Activated naive CD8-positive, alpha-beta T cell (primary cell): ENCODE measurements around the gene GLIPR2.
"Not testable (repeated sequence)": the region's sequence is repeated elsewhere in the genome, so short reads cannot be mapped to it uniquely, and the experiment has no call there.

Experiments
- H3K27ac Mint-ChIP-seq: one replicate; pipeline ENCODE4 v1.8.0; 2021; ENCODE audit warnings: mixed read lengths
- H3K27me3 Mint-ChIP-seq: one replicate; pipeline ENCODE4 v1.8.0; 2021; ENCODE audit warnings: mixed read lengths
- H3K36me3 Mint-ChIP-seq: one replicate; pipeline ENCODE4 v1.8.0; 2021; ENCODE audit warnings: mixed read lengths
- H3K4me1 Mint-ChIP-seq: one replicate; pipeline ENCODE4 v1.8.0; 2021; ENCODE audit warnings: low read depth, mixed read lengths
- H3K4me3 Mint-ChIP-seq: one replicate; pipeline ENCODE4 v1.8.0; 2021; ENCODE audit warnings: mild to moderate bottlenecking, mixed read lengths
- H3K9me3 Mint-ChIP-seq: one replicate; pipeline ENCODE4 v1.8.0; 2021; ENCODE audit warnings: low read depth, mixed read lengths

GLIPR2 gene

DNA sequence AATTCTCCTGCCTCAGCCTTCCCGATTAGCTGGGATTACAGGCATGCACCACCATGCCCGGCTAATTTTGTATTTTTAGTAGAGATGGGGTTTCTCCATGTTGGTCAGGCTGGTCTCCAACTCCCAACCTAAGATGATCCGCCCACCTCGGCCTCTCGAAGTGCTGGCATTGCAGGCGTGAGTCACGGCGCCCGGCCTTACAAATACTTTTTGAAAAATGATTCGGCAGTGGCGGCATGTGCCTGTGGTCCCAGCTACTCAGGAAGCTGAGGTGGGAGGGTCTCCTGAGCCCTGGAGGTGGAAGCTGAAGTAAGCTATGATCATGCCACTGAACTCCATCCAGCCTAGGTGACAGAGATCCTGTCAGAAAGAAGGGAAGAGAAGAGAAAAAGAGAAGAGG lies 23.6 kb downstream of the GLIPR2 start:
- H3K4me3 Mint-ChIP-seq, H3K9me3 Mint-ChIP-seq, H3K4me1 Mint-ChIP-seq, H3K27ac Mint-ChIP-seq, H3K27me3 Mint-ChIP-seq, H3K36me3 Mint-ChIP-seq: not testable (repeated sequence)

DNA sequence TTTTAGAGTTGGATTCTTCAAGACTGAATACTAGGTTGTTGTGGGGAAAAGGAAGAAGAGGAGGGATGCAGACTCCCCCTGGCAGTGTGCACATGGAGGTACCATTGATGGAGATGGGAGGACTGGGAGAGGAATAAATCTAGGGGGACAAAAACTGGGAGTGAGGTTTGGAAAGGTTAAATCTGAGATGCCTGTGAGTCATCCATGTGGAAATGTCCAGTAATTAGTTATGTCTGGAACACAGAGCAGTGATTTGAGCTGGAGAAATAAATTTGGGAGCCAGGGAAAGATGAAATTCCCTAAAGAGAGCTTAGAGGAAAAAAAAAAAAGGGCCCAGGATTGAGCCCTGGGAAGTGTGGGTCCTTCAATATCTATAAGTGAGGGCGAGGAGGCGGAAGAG lies 24.7 kb downstream of the GLIPR2 start:
- H3K9me3 Mint-ChIP-seq: no peaks in the 10 kb centered on the region
- peaks cover 7% of the 10 kb centered on the region for H3K36me3 Mint-ChIP-seq
- H3K4me3 Mint-ChIP-seq: no peak overlapping the region
- peaks cover 3% of the 10 kb centered on the region for H3K4me1 Mint-ChIP-seq
- no peaks in the 10 kb centered on the region for H3K27me3 Mint-ChIP-seq
- H3K27ac Mint-ChIP-seq: no peak overlapping the region

DNA sequence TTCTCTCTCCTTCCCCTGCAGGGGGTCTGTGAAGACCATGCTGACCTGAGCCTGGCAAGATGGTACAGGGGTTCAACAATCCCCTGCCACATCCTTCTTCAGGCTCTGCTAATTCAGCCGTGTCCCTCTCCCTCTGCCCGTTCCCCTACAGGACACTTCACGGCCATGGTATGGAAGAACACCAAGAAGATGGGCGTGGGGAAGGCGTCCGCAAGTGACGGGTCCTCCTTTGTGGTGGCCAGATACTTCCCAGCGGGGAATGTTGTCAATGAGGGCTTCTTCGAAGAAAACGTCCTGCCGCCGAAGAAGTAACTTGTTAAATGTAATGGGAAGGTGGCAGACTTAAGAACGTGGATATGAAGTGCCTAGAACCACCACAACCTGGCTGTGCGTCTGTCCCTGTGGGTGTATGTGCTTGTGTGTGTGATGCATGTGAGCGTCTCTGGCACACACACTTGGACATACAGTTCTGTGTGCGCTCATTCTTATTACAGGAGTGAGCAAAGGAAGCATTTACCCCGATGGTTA lies 25.7 kb downstream of the GLIPR2 start:
- Mint-ChIP-seq H3K9me3 (no peaks in the 10 kb centered on the region), H3K4me3 (no peak overlapping the region), H3K27ac (no peak overlapping the region), H3K36me3 (peaks cover 4% of the 10 kb centered on the region), H3K4me1 (peaks cover 6% of the 10 kb centered on the region), H3K27me3 (no peaks in the 10 kb centered on the region)

DNA sequence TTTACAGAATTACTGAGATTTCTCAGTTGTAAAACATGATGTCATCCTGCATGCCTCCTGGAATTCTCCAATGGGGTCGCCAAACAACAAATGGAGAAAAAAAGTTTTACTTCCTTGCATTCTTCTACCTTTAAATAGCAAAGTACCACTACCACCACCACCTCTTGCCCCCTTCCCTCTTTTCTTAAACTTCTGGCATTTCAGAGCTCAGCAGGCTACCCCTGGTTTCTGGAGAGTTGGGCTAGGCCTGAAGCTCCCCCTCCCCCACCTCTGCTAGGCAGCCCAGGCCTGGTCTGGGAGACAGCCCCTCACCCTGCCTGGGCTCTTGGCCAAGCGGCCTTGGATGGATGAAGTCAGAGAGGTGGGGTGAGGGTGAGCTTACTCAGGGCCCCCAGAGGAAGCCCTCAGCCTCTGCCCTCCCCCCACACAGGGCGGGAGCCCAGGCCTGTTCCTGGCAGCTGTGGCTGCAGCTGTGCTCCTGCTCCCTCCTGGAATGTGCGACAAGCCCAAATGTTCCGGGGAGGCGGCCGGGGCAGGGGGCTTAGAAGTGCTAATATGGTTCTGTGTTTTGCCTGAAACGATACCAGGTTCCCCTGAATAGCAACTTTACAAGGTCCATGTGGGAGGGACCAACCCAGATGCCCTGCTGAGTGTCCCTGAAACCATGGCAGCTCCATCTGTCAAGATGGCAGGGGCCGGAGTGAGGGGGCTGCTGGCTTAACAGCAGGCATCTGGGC lies 26.7 kb downstream of the GLIPR2 start:
- Mint-ChIP-seq H3K36me3 (peaks cover 4% of the 10 kb centered on the region), H3K27ac (no peak overlapping the region), H3K4me1 (peaks cover 6% of the 10 kb centered on the region), H3K9me3 (no peaks in the 10 kb centered on the region), H3K4me3 (no peak overlapping the region), H3K27me3 (no peaks in the 10 kb centered on the region)

DNA sequence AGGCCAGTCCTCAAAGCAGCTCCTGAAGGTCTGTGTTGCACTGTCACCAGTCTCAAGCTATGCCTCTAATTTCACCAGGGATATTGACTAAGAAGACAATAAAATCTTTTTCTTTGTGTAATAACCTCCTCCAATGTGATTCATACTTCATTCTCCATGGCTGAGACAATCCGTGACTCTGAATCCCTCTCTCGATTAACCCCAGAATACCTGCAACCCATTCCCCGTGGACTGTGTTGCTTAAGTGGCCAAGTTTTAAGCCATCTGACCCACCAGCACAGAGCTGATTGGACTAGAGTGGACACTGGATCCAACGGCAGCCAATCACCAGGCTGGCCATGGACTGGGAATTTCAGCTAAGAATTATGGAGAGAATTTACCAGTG lies 27.2 kb downstream of the GLIPR2 start:
- H3K4me3 Mint-ChIP-seq: no peak overlapping the region
- no peaks in the 10 kb centered on the region for H3K36me3 Mint-ChIP-seq
- H3K27me3 Mint-ChIP-seq: no peaks in the 10 kb centered on the region
- H3K4me1 Mint-ChIP-seq: peaks cover 6% of the 10 kb centered on the region
- no peaks in the 10 kb centered on the region for H3K9me3 Mint-ChIP-seq
- peak overlapping the region; percentile 5 for H3K27ac Mint-ChIP-seq

DNA sequence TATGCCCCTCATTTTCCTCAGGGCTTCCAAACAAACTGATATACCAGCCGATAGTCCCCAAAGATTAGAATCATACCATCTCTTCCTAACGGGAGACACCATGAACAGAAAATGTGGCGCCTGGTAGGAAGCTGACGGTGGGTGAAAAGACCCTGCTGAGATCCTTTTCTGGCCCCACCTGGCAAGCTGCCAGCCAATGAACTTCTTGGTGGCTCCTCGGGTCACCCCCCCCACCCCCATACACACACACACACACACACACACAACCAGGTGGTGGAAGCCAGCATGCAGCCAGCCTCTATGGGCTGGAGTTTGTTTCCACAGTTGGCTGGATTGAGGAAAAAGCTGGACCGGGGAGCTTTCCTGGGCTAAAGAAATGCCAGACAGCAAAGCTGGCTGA lies 27.8 kb downstream of the GLIPR2 start:
- peaks cover 6% of the 10 kb centered on the region for H3K4me1 Mint-ChIP-seq
- no peak overlapping the region for H3K27ac Mint-ChIP-seq
- no peaks in the 10 kb centered on the region for H3K27me3 Mint-ChIP-seq
- no peaks in the 10 kb centered on the region for H3K36me3 Mint-ChIP-seq
- no peak overlapping the region for H3K4me3 Mint-ChIP-seq
- no peaks in the 10 kb centered on the region for H3K9me3 Mint-ChIP-seq

DNA sequence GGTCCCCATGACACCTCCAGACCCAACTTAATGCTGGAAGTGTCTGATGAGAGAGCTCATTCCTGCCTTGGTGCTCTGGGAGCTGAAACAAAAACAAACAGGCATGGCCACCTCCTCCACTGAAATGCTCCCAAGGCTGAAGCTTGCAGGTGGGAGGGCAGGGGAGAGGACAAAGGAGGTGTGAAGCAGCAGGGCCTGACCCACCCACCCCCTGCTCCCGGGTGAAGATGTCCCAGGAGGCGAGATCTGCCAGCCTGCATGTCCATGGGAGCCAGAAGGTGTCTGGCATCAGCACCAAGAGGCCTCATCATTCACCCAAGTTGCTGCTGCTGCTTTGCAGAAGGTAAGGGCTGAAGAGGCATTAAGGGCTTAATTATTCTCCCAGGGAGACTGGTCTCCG lies 28.5 kb downstream of the GLIPR2 start:
- H3K4me1 Mint-ChIP-seq: peaks cover 6% of the 10 kb centered on the region
- no peak overlapping the region for H3K27ac Mint-ChIP-seq
- H3K36me3 Mint-ChIP-seq: no peaks in the 10 kb centered on the region
- no peaks in the 10 kb centered on the region for H3K9me3 Mint-ChIP-seq
- H3K4me3 Mint-ChIP-seq: peak overlapping the region; percentile 35
- H3K27me3 Mint-ChIP-seq: no peaks in the 10 kb centered on the region

DNA sequence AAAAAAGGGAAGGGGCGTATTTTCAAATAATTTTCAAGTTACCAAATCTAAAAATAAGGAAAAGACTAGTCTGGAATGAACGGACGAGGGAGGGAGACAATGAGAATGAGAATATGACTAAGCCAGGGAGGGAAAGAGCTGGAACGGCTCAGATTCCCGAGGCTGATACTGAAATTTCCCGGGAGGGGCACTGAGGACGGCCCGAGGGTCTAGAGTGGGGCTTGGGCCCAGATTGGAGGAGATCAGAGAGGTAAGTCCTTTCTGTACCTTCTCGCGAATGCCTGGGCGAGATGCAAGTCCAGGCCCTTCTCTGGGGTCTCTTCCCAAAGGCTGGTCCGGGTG lies 29.3 kb downstream of the GLIPR2 start:
- Mint-ChIP-seq H3K27ac (no peak overlapping the region), H3K9me3 (no peaks in the 10 kb centered on the region), H3K4me1 (peaks cover 6% of the 10 kb centered on the region), H3K4me3 (peak overlapping the region; percentile 46), H3K36me3 (no peaks in the 10 kb centered on the region), H3K27me3 (no peaks in the 10 kb centered on the region)

DNA sequence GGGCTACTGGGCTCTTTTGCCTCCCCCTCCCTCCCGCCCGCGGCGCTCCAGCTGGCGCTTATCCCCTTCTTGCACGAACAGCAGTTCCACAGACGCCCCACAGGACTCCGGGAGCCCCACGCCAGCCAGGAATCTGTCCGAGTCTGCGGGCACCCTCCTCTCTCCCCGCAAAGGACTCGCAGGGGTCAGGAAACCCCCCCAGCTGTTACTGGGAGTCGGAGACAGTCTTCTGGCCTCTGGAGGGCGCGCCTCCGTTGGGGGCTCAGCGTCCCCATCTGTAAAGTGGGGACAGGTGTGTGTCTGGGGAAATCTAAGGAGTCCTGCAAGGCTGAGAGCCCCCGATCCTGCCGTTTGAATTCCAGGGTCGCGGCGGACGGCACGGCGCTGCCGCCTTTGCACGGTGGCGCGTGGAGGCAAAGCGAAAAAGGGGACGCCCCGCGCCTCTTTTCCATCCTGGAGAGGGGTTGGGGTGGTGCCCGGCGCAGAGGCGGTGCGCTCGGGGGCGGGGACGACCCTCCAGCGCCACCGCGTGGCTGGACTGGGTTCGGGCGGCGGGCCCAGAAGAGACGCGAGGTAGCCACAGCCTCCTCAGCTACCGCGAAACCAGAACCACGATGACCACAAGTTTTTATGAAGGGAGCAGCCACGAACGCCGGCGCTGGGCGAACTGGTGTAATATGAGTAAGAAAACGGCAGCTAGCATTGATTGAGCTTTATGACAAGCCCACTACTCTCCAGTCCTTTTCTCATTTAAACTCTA lies 29.8 kb downstream of the GLIPR2 start:
- H3K9me3 Mint-ChIP-seq: no peaks in the 10 kb centered on the region
- H3K4me1 Mint-ChIP-seq: peaks cover 6% of the 10 kb centered on the region
- H3K27ac Mint-ChIP-seq: no peak overlapping the region
- no peaks in the 10 kb centered on the region for H3K27me3 Mint-ChIP-seq
- H3K4me3 Mint-ChIP-seq: peak overlapping the region; percentile 67
- no peaks in the 10 kb centered on the region for H3K36me3 Mint-ChIP-seq

GRCh38 chr9:36169166-36169565 lies 32.6 kb downstream of the GLIPR2 start, which contains the start of gene CCIN:
Gene CCIN (plus strand): TSS chr9:36169388. CDS start chr9:36169503, 115 bp downstream.
- Mint-ChIP-seq H3K27ac (no peak within 1 kb of the TSS), H3K36me3 (no peaks in the 10 kb centered on the region), H3K4me3 (no peak within 1 kb of the TSS), H3K9me3 (no peaks in the 10 kb centered on the region), H3K4me1 (peaks cover 5% of the 10 kb centered on the region), H3K27me3 (no peaks in the 10 kb centered on the region)

DNA sequence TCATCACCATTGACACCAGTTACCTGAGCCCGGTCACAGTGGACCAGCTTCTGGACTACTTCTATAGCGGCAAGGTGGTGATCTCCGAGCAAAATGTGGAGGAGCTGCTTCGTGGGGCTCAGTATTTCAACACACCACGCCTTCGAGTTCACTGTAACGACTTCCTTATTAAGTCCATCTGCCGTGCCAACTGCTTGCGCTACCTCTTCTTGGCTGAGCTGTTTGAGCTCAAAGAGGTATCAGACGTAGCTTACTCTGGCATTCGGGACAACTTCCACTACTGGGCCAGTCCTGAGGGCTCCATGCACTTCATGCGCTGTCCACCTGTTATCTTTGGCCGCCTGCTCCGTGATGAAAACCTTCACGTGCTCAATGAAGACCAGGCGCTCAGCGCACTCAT lies 33.2 kb downstream of the GLIPR2 start:
- Mint-ChIP-seq H3K4me3 (no peak overlapping the region), H3K9me3 (no peaks in the 10 kb centered on the region), H3K27ac (no peak overlapping the region), H3K36me3 (no peaks in the 10 kb centered on the region), H3K4me1 (peaks cover 5% of the 10 kb centered on the region), H3K27me3 (no peaks in the 10 kb centered on the region)

- no peaks in the 10 kb centered on the region for H3K36me3 Mint-ChIP-seq
- H3K27me3 Mint-ChIP-seq: no peaks in the 10 kb centered on the region
- H3K4me1 Mint-ChIP-seq: peaks cover 3% of the 10 kb centered on the region
- no peaks in the 10 kb centered on the region for H3K9me3 Mint-ChIP-seq
- H3K4me3 Mint-ChIP-seq: no peak overlapping the region
- H3K27ac Mint-ChIP-seq: no peak overlapping the region
Measured at GRCh38 chr9:36170531-36170930, 34.0 kb downstream of the GLIPR2 start.

- no peaks in the 10 kb centered on the region for H3K4me1 Mint-ChIP-seq
- H3K4me3 Mint-ChIP-seq: no peak overlapping the region
- no peaks in the 10 kb centered on the region for H3K9me3 Mint-ChIP-seq
- no peaks in the 10 kb centered on the region for H3K36me3 Mint-ChIP-seq
- H3K27me3 Mint-ChIP-seq: no peaks in the 10 kb centered on the region
- H3K27ac Mint-ChIP-seq: no peak overlapping the region
Measured at GRCh38 chr9:36173861-36174260, 37.3 kb downstream of the GLIPR2 start.

- H3K27me3 Mint-ChIP-seq: no peaks in the 10 kb centered on the region
- no peak overlapping the region for H3K27ac Mint-ChIP-seq
- no peaks in the 10 kb centered on the region for H3K36me3 Mint-ChIP-seq
Measured at GRCh38 chr9:36174271-36174670, 37.7 kb downstream of the GLIPR2 start.

DNA sequence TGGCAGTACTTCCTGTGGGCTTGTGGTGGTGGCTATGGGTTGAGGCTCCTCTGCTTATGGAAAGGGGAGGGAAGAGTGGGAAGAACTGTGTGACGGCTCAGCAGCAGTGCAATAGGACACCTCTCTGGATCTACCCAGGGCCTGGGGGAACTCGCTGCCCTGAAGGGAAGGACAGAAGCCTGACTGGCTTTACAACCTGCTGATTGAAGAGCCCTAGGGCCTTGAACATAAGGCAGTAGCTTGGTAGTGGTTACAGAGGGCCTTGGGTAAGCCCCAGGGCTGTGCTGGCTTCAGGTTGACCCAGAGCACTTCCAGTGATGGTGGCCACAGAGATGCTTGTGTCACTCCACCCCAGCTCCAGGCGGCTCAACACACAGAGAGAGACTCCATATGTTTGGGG lies 38.2 kb downstream of the GLIPR2 start:
- H3K27me3 Mint-ChIP-seq: no peaks in the 10 kb centered on the region
- no peak overlapping the region for H3K4me3 Mint-ChIP-seq
- H3K9me3 Mint-ChIP-seq: no peaks in the 10 kb centered on the region
- H3K4me1 Mint-ChIP-seq: no peaks in the 10 kb centered on the region
- no peak overlapping the region for H3K27ac Mint-ChIP-seq
- no peaks in the 10 kb centered on the region for H3K36me3 Mint-ChIP-seq

More at GRCh38 chr9:36174271-36174670, 37.7 kb downstream of the GLIPR2 start:
- no peaks in the 10 kb centered on the region for H3K9me3 Mint-ChIP-seq
- no peaks in the 10 kb centered on the region for H3K4me1 Mint-ChIP-seq
- no peak overlapping the region for H3K4me3 Mint-ChIP-seq
